Activated CD8-positive, alpha-beta memory T cell treated with anti-CD3 and anti-CD28 coated beads for 1 hour (primary cell): ENCODE data around the gene CETN3.
"Not testable (repeated sequence)": the region's sequence is repeated elsewhere in the genome, so short reads cannot be mapped to it uniquely, and the experiment has no call there.

Experiments used
- DNase-seq, 2 donors: peaks; one replicate each; pipeline ENCODE4 v3.0.0-alpha.2; 2020; ENCODE audit warnings: low read depth in 1 of 2; ENCODE audit errors: extremely low read depth in 1 of 2

The CETN3 gene

DNA sequence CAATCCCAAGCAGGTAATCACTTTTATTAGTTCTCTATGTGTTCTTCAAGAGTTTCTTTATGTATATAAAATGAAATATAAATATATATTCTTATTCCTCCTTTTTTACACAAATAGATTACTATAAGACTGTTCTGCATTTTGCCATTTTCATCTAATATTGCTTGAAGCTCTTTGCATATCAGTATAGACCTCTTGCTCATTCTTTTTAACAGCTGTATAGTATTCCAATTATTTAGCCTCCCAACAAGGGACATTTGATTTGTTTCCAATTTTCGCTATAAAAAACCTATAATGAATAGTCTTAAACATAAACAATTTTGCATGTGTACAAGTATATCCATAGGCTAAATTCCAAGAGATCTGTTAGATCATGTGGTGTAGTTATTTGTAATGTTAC is 25.2 kb downstream of the CETN3 start:
- no peak for DNase-seq

GRCh38 chr5:90383903-90384302 is 25.7 kb downstream of the CETN3 start:
- DNase-seq, result no peak

DNA sequence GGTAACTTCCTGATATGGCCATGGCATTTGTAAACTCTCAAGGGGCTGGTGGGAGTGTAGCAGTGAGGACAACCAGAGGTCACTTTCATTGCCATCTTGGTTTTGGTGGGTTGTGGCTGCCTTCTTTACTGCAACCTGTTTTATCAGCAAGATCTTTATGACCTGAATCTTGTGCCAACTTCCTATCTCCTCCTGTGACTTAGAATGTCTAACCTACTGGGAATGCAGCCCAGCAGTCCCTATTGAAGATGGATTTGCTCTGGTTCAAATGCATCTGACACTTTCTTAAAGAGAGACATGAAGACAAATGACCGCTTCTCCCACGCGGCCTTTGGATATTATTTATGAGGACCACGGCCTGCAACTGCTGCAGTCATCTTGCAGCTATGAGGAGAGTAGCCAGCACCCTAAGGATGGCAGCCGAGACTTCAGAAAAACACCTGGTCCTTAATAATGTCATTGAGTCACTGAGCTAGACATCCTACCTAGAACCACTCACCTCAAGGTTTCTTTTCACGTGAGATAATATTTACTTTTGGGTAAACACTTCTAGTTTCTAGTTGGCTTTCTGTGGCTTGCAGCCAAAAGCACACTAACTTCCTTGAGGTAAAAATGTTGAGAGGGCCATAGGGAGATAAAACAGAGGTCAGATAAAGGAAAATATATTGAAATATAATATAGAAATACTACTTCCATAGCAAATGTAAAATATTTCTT is 28.2 kb downstream of the CETN3 start:
- no peak for DNase-seq

DNA sequence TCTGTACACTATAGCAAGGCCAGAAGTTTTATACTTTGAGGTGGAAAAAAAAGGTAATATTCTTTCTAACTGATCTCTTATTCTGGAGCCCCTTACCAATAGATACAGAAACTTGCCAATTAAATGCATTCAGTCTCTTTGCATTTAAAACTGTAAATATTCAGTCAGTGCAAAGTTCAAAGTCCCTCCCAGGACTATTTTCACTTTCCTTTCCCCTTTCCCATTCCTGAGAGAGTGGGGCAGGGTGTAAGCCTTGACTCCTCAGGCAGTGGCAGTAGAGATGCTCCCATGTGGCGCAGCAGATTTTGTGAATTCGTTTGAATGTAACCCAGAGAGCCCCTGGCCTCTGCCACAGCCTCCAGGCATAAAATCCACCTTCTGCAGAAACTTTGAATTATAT is 29.9 kb downstream of the CETN3 start:
- no peak for DNase-seq

DNA sequence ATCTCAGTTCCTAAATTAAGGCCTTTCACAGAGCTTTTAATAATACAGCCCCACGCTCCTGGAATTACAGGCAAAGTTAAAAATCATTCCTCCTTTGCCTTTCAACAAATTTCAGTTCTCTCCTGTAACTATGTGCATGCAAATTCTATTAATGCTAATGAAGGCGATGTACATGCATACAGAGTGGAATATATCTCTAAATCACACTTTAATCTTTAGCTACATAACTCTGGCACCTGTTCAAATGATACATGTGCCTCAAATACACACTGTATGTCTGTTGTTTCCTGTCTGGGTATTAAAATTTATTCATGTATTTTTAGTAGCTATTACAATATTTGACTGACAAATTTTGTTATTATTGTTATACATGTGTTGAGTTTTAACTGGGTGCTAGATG is 30.8 kb downstream of the CETN3 start:
- DNase-seq, result no peak

GRCh38 chr5:90371269-90371668 is 38.3 kb downstream of the CETN3 start:
- not testable (repeated sequence) for DNase-seq

DNA sequence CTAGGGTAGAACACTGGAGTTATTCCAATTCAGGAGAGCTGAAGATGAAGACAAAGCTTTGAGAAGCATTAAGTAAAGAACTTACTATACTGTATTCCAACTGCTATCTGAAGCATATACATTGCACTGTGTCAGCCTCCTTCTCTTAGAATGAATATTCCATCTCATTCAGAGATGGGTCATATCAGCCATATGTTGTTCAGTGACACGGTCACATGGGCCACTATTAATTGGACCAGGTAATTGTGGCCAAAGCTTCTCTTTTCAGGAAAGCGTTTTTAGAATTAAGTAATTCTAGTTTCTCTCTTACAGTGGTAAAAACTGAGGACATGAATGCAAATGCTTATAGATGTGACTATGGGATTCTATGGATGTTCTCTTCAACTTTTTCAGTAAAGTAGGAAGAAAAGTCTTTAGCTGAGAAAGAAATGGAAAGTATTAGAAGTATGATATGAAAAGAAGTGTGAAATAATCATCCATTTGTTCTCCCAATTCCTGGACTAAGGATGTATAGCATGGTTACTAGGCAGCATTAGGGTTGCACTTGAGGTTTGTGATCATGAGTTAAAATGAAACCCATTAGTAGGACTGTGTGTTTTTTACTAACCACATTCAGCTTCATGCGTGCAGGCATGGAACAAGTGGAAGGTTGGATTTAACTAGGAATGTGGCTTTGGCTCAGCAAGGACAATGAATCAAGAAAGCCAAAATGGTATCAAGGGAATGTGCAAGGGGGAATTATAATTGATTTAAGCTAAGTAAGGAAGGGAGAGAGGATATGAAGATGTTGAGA is 40.9 kb downstream of the CETN3 start:
- DNase-seq, result no peak

DNA sequence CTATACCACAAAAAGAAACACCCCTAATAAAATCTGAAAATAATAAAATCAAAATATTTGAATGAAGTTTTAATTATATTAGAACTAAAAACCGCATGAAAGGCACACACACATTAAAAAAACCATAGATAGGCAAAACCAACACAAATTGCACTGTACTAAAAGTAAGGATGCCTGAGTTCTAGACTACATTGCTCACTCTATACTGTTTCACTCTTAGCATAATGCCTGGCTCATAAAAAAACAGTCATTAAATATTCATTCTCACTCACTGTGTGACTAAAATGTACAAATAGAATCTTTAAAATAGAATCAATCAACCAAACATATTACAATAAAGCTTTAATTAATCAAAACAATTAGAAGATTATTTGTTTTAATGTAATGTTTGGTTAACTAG is 41.7 kb downstream of the CETN3 start:
- no peak for DNase-seq

- no peak for DNase-seq
Observed at GRCh38 chr5:90366948-90367347, 42.6 kb downstream of the CETN3 start.

DNA sequence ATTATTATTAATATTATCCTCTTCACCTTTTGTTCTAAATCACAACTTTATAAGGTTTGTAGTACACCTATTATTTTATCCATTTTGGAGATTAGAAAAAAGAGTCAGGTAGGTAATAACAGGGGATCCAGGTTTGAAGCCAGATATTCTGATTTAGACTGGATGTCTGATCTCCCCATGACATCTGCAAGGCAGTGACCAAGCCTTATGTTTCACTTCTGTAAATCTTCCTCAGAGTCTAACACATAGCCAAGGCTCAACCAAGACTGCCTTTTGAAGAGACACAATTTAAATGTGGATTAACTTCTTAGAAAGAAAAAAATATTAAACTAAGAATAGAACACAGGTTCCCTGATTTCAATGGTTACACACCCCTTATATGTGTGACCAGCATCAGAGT is 44.2 kb downstream of the CETN3 start:
- DNase-seq, result no peak

DNA sequence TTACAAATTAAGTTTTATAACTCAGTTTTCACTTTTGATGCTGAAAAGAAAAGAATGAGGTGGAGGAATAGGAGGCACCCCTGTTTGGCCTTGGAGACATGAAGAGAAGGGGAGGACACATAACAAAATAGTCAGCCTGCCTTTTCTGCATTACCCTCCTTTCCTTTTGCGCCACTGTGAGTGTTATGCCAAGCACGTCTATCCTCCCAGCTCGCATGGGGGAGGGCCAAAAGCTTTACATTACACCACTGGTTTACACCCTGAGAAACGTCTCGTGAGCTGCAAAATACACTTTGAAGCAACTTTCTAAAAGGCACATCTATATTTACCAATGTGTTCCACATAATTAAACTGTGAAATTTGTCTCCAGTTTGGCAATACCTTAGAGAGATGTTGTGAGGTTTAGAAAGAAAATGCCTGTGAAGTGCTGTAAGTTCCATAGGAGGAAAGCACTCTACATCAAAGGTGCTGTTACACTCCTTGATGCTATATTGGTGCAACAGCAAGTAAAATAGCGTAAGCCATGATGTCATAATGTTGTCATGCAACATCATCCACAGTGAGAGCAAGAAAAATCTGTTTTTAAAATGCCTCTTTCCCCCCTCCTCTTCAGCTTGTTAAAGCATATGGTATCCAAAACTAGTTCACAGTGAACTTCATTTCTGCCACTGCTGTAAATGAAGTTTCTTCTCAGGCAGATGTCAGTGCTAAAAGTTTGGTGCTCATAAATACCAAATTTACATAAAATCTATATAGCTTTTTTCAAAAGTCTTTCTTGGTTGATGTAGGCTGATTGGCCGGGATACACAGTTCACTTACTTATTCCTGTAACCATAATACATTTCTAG is 50.3 kb downstream of the CETN3 start:
- no peak for DNase-seq

DNA sequence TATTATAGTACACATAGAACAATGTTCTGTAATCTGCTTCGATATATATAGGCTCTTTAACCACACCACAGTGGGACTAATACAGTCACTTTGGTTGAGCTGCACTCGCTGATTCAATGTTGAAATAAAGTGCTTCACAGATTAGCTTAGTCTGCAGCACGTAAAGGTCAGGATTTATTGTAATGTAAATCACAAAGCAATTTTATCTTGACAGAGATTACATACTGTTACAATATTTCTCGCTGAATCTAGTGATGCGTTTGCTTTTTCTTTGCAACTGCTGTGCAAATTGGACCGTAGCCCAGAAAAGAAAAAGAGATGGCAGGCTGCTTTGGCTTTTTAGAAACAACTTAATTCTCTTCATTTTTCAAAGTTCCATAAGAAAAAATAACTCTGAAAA is 52.9 kb downstream of the CETN3 start:
- no peak for DNase-seq

- no peak for DNase-seq
Observed at GRCh38 chr5:90356176-90356575, 53.4 kb downstream of the CETN3 start.

GRCh38 chr5:90355635-90356034 is 53.9 kb downstream of the CETN3 start:
- no peak for DNase-seq

- DNase-seq, result no peak
Observed at GRCh38 chr5:90353254-90353653, 56.3 kb downstream of the CETN3 start.

- DNase-seq, result no peak
Observed at GRCh38 chr5:90351101-90351500, 58.5 kb downstream of the CETN3 start.

- no peak for DNase-seq
Observed at GRCh38 chr5:90347462-90347861, 62.1 kb downstream of the CETN3 start.

- DNase-seq, result no peak
Observed at GRCh38 chr5:90345684-90346083, 63.9 kb downstream of the CETN3 start.

DNA sequence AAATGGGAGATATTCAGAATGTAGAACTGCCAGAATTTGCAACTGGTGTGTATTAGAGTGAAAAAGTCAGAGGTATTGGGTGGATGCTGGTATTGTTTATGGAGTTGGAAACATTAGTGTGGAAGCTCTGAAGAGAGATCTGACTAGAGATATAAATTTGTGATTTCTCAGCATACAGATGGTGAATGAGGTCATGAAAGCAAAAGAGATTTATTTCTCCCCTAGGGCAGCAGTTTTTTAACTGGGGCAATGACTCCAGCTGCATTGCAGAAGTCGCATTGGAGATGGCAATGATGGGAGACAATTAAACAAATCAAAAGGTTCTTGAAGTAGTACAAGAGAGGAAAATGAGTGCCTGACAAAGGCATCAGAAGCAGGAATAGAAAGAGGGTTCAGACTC is 64.9 kb downstream of the CETN3 start:
- DNase-seq, result no peak

DNA sequence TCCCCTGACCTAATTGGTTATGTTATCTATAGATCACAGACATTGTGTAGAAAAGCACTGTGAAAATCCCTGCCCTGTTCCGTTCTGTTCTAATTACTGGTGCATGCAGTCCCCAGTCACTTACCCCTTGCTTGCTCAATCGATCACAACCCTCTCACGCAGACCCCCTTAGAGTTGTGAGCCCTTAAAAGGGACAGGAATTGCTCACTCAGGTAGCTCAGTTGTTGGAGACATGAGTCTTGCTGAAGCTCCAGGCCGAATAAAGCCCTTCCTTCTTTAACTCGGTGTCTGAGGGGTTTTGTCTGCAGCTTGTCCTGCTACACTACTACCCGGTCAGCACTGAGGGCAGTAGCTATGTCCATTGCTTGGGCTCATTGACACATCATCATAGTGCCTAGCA is 65.8 kb downstream of the CETN3 start:
- not testable (repeated sequence) for DNase-seq

DNA sequence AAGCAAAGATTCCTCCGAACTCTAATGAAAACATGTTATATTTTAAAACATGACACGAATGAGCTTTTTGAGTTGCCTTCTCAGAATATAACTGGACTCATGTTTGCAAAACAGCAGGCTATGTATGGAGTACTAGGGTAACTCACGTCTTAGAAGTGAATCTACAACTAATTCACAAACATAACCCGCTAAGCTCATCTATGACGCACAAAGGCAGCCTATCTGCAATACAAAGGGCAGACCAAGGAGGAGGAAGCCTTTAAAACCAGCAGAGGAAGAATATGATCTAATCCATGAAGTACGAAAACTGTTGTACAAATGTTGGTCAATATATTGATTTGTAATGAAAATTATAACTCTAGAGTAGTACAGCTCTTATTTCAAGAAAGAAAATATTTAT is 67.0 kb downstream of the CETN3 start:
- no peak for DNase-seq
